Nephron progenitor cell (in vitro differentiated cells): ENCODE results near the gene PNKD.
A peak's percentile ranks its signal among the peaks of the same experiment; 100 is the strongest.

Source experiments
- DNase-seq: peaks from one replicate; pipeline ENCODE4 v3.0.0; 2021
- H3K27ac Mint-ChIP-seq: 2 replicates; pipeline ENCODE4 v1.8.0; 2021; ENCODE audit warnings: mild to moderate bottlenecking, moderate library complexity, mixed read lengths
- H3K27me3 Mint-ChIP-seq: 2 replicates; pipeline ENCODE4 v1.8.0; 2021; ENCODE audit warnings: mild to moderate bottlenecking, low read depth, mixed read lengths; ENCODE audit not compliant: poor library complexity
- H3K36me3 Mint-ChIP-seq: 2 replicates; pipeline ENCODE4 v1.8.0; 2021; ENCODE audit warnings: low read depth, mixed read lengths
- H3K4me1 Mint-ChIP-seq: 2 replicates; pipeline ENCODE4 v1.8.0; 2021; ENCODE audit warnings: mixed read lengths
- H3K4me3 Mint-ChIP-seq: 2 replicates; pipeline ENCODE4 v1.8.0; 2021; ENCODE audit warnings: mild to moderate bottlenecking, moderate library complexity, mixed read lengths
- H3K9me3 Mint-ChIP-seq: 2 replicates; pipeline ENCODE4 v1.8.0; 2021; ENCODE audit warnings: mild to moderate bottlenecking, moderate library complexity, mixed read lengths
- TF ChIP-seq, protein P1 (sequence below): fragments of 200-600 bp; sonication (generic); IDR thresholded peaks from 2 replicates; pipeline ENCODE4 v1.5.0; 2021; ENCODE audit warnings: antibody characterized with exemption

The PNKD gene, protein sequence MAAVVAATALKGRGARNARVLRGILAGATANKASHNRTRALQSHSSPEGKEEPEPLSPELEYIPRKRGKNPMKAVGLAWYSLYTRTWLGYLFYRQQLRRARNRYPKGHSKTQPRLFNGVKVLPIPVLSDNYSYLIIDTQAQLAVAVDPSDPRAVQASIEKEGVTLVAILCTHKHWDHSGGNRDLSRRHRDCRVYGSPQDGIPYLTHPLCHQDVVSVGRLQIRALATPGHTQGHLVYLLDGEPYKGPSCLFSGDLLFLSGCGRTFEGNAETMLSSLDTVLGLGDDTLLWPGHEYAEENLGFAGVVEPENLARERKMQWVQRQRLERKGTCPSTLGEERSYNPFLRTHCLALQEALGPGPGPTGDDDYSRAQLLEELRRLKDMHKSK

DNA sequence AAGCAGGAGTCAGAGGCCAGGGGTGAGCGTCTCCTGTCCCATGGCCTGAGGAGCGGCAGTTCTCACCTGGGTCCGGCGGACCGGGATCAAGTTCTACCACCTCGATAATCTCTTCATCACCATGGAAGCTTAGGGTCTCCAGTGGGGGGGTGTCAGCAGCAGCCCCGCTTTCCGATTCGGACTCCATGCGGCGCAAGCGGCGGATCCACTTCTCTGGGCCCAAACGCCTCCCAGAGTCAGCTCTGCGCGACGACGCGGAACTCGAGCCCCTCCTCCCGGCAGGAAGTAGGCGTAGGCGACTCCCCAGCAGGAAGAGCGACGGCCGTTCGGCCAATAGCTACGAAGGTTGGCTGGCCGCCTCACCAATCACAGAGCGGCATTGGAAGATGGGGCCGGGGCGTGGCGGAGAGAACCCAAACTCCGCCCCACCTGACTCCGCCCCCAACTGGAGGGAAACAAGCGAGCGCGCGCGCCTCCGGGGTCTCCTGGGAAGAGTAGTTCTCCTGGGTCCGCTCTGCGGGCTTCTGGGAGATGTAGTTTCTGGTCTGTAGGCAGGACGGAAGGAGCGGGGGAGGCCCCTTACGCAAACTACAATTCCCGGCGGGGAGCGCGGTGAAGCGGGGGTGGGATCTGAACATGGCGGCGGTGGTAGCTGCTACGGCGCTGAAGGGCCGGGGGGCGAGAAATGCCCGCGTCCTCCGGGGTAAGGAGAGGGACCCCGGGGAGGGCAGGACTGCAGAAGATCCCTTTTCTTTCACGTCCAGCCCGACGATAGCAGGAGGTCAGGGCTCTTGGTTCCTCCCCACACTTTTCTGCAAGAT lies at the start of gene PNKD, which contains the start of gene AAMP:
Gene PNKD, plus strand, starts transcription at position 620 of the 821 bp plus-strand sequence. Its CDS starts 17 bp downstream, at position 637.
Gene AAMP, minus strand, starts transcription at position 238 of the 821 bp plus-strand sequence. Its CDS starts 51 bp downstream, at position 187.
- Mint-ChIP-seq H3K36me3 (peaks cover 34% of the 10 kb centered on the region), H3K4me1 (peaks cover 34% of the 10 kb centered on the region), H3K4me3 (peak within 1 kb of the TSS; percentile 89), H3K27me3 (no peaks in the 10 kb centered on the region), H3K27ac (peak within 1 kb of the TSS; percentile 78), H3K9me3 (no peaks in the 10 kb centered on the region)
- peak; percentile 100 for DNase-seq
- TF ChIP-seq, protein P1, sequence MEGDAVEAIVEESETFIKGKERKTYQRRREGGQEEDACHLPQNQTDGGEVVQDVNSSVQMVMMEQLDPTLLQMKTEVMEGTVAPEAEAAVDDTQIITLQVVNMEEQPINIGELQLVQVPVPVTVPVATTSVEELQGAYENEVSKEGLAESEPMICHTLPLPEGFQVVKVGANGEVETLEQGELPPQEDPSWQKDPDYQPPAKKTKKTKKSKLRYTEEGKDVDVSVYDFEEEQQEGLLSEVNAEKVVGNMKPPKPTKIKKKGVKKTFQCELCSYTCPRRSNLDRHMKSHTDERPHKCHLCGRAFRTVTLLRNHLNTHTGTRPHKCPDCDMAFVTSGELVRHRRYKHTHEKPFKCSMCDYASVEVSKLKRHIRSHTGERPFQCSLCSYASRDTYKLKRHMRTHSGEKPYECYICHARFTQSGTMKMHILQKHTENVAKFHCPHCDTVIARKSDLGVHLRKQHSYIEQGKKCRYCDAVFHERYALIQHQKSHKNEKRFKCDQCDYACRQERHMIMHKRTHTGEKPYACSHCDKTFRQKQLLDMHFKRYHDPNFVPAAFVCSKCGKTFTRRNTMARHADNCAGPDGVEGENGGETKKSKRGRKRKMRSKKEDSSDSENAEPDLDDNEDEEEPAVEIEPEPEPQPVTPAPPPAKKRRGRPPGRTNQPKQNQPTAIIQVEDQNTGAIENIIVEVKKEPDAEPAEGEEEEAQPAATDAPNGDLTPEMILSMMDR = no peak

DNA sequence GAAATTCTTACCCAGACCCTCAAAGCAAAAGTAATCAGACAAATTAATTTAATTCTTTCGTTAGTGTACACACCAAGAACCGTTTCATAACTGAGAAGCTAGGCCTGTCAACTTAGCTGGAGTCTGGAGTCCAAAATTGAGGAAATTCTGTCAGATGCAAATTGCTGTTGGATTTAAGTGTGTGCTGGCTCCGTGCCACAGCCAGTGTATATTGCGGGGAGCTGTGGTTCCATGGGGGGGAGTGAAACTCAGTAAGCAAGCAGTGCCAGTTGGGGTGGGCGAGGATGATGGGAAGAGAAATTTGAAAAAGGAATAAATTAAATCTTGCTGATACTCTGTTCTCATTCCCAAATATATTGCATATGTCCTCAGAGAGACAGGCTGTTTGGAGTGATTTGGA lies 49.3 kb upstream of the PNKD start:
- TF ChIP-seq, protein P1 = no peak
- peaks cover 29% of the 10 kb centered on the region for H3K36me3 Mint-ChIP-seq
- DNase-seq = no peak
- H3K4me3 Mint-ChIP-seq = no peak overlapping the region
- peaks cover 64% of the 10 kb centered on the region for H3K4me1 Mint-ChIP-seq
- H3K27ac Mint-ChIP-seq = no peak overlapping the region
- H3K9me3 Mint-ChIP-seq = no peaks in the 10 kb centered on the region
- no peaks in the 10 kb centered on the region for H3K27me3 Mint-ChIP-seq

DNA sequence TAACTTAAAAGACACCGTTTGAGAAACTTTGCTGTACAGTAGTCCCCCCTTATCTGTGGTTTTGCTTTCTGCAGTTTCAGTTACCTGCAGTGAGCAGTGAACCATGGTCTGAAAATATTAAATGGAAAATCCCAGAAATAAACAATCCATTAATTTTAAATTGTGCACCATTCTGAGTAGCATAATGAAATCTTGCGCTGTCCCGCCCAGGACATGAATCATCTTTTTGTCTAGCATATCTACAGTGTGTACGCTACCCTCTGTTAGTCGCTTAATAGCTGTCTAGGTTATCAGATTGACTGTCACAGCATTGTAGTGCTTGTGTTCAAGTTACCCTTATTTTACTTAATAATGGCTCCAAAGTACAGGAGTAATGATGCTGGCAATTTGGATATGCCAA lies 47.3 kb upstream of the PNKD start:
- Mint-ChIP-seq H3K9me3 (no peaks in the 10 kb centered on the region), H3K27me3 (no peaks in the 10 kb centered on the region), H3K4me3 (no peak overlapping the region), H3K36me3 (peaks cover 43% of the 10 kb centered on the region), H3K27ac (no peak overlapping the region), H3K4me1 (peaks cover 54% of the 10 kb centered on the region)
- DNase-seq = no peak
- TF ChIP-seq, protein P1 = no peak

DNA sequence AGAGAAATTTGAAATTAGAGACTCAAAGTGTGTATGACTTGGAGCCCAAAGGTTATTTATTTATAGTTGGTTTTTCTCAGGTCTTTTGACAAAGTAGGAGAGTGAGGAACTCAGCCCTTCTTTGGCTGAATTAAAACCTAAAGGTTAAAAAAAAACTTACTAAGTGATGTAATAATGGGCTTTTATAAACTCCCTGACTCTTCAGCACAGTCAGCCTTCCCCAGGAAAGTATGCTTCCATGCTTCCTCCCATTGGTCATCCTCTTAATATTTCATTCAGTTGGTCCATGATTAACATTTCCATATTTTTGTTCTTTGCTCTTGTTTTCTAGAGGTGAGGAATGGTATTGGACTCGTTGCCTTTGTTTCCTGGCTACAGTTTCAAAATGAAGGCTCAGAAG lies 46.1 kb upstream of the PNKD start:
- TF ChIP-seq, protein P1 = no peak
- Mint-ChIP-seq H3K36me3 (peaks cover 53% of the 10 kb centered on the region), H3K9me3 (no peaks in the 10 kb centered on the region), H3K4me3 (no peak overlapping the region), H3K27ac (peak overlapping the region; percentile 12), H3K27me3 (no peaks in the 10 kb centered on the region), H3K4me1 (peaks cover 43% of the 10 kb centered on the region)
- DNase-seq = no peak

DNA sequence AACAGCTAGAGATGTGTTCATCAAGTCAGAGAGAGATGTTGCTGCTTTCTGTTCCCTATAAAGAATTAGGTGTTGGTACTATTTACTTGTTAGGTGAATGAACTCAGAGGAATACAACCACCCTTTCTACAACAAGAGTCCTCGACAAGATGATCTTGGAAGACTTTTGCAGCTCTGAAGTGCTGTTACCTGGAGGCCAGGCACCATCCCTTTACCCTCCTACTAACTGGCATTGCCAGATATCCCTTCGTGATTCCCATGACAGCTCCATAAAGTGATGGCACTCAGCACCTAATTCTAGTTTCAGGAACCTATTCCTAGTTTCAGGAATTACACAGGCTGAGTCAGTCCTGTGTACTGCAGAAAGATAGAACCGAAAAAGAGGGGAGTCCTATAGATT lies 43.4 kb upstream of the PNKD start:
- no peaks in the 10 kb centered on the region for H3K27me3 Mint-ChIP-seq
- peaks cover 61% of the 10 kb centered on the region for H3K36me3 Mint-ChIP-seq
- peaks cover 16% of the 10 kb centered on the region for H3K4me1 Mint-ChIP-seq

More for the DNA sequence above, 43.4 kb upstream of the PNKD start:
- H3K9me3 Mint-ChIP-seq = no peaks in the 10 kb centered on the region
- no peak overlapping the region for H3K4me3 Mint-ChIP-seq
- TF ChIP-seq, protein P1 = no peak
- no peak for DNase-seq
- peak overlapping the region; percentile 51 for H3K27ac Mint-ChIP-seq
